SK-N-SH (cell line): ENCODE results near the gene AP1B1. TPM values are rescaled to one million over a fixed set of nuclear protein-coding genes. Genes with fewer than 3 reads are reported as not detected.

ENCODE experiments used
- CTCF ChIA-PET: fragments of 300-600, 350-600 bp; formaldehyde crosslinking; extraction: SDS; loops from one replicate; lab custom pipeline; 2021; lab: Yijun Ruan, JAX
- POLR2A ChIA-PET: fragments of 350-600 bp; sonication (Branson Sonifier 250); formaldehyde crosslinking; extraction: SDS; loops from one replicate; lab custom pipeline; 2020; ENCODE audit warnings: antibody characterized with exemption, inconsistent platforms; lab: Yijun Ruan, JAX
- DNase-seq: peaks from one replicate; pipeline ENCODE4 v3.0.0; 2012
- H2AFZ ChIP-seq: fragments of 200-600 bp; sonication (generic); 2 replicates; pipeline ENCODE4 v1.8.1; 2016; ENCODE audit warnings: antibody characterized with exemption, mild to moderate bottlenecking, low read depth
- H3F3A ChIP-seq: fragments of 200-600 bp; sonication (generic); replicated peaks from 2 replicates; pipeline ENCODE3; 2016; ENCODE audit warnings: antibody characterized with exemption, mild to moderate bottlenecking; ENCODE audit not compliant: insufficient read depth
- H3K27ac ChIP-seq, 2 experiments: fragments of 200-500 bp in 1 of 2; fragments of 200-600 bp in 1 of 2; sonication (Bioruptor generic) in 1 of 2; sonication (generic), shearing (Covaris generic) in 1 of 2; 2 replicates each; pipeline versions ENCODE4 v1.5.1 to v1.6.1; 2014 to 2016; ENCODE audit warnings: low read depth in 2 of 2, inconsistent platforms in 1 of 2, low read length in 1 of 2, mild to moderate bottlenecking in 1 of 2, mixed read lengths in 1 of 2
- H3K27me3 ChIP-seq: fragments of 200-600 bp; sonication (generic), shearing (Covaris generic); 2 replicates; pipeline ENCODE4 v1.6.1; 2016; ENCODE audit warnings: mixed run types; ENCODE audit not compliant: insufficient read depth
- H3K36me3 ChIP-seq, 2 experiments: fragments of 200-500 bp in 1 of 2; fragments of 200-600 bp in 1 of 2; sonication (Bioruptor generic) in 1 of 2; sonication (generic) in 1 of 2; replicated peaks in 1 of 2; 2 replicates each; pipeline versions ENCODE3 to v1.5.1; 2014 to 2016; ENCODE audit warnings: low read length in 1 of 2, mild to moderate bottlenecking in 1 of 2; ENCODE audit not compliant: insufficient read depth in 2 of 2, control insufficient read depth in 1 of 2
- H3K4me1 ChIP-seq, 2 experiments: fragments of 200-500 bp in 1 of 2; fragments of 200-600 bp in 1 of 2; sonication (Bioruptor generic) in 1 of 2; sonication (generic), shearing (Covaris generic) in 1 of 2; 2 replicates each; pipeline versions ENCODE4 v1.5.1 to v1.6.1; 2014 to 2016; ENCODE audit warnings: low read depth in 1 of 2, low read length in 1 of 2, mixed run types in 1 of 2; ENCODE audit not compliant: insufficient read depth in 2 of 2, control insufficient read depth in 1 of 2
- H3K4me2 ChIP-seq: fragments of 200-600 bp; sonication (generic), shearing (Covaris generic); 2 replicates; pipeline ENCODE4 v1.6.1; 2017; ENCODE audit warnings: mixed run types
- H3K4me3 ChIP-seq, 2 experiments: fragments of 200-500 bp in 1 of 2; fragments of 200-600 bp in 1 of 2; sonication (Bioruptor generic) in 1 of 2; sonication (generic), shearing (Covaris generic) in 1 of 2; 2 replicates each; pipeline versions ENCODE4 v1.5.1 to v1.8.1; 2014 to 2016; ENCODE audit warnings: low read depth in 2 of 2, inconsistent platforms in 1 of 2, low read length in 1 of 2, mild to moderate bottlenecking in 1 of 2, mixed read lengths in 1 of 2, moderate library complexity in 1 of 2
- H3K79me2 ChIP-seq: fragments of 200-600 bp; sonication (generic); 2 replicates; pipeline ENCODE4 v1.8.1; 2017; ENCODE audit warnings: mild to moderate bottlenecking; ENCODE audit not compliant: insufficient read depth
- H3K9ac ChIP-seq: fragments of 200-600 bp; sonication (generic); 2 replicates; pipeline ENCODE4 v1.6.1; 2017; ENCODE audit warnings: mixed run types
- H3K9me2 ChIP-seq: fragments of 200-600 bp; sonication (generic); 2 replicates; pipeline ENCODE4 v1.6.1; 2017; ENCODE audit warnings: mixed run types
- H3K9me3 ChIP-seq: fragments of 200-600 bp; sonication (generic); 2 replicates; pipeline ENCODE4 v1.6.1; 2017; ENCODE audit warnings: mixed run types, mild to moderate bottlenecking, moderate library complexity
- H4K20me1 ChIP-seq: fragments of 200-600 bp; sonication (generic); 2 replicates; pipeline ENCODE4 v1.6.1; 2017; ENCODE audit warnings: mild to moderate bottlenecking, mixed run types; ENCODE audit not compliant: insufficient read depth
- EZH2phosphoT487 ChIP-seq: fragments of 200-600 bp; sonication (generic); IDR thresholded peaks from 2 replicates; pipeline ENCODE4 v1.6.1; 2017; ENCODE audit warnings: low read depth, mixed run types, mild to moderate bottlenecking, antibody characterized with exemption, moderate library complexity, borderline replicate concordance
- MEF2A ChIP-seq: IDR thresholded peaks from 2 replicates; pipeline ENCODE4 v1.4.0; 2012; ENCODE audit warnings: low read depth, borderline replicate concordance
- POLR2AphosphoS5 ChIP-seq: IDR thresholded peaks from 2 replicates; pipeline ENCODE4 v1.6.1; 2012; ENCODE audit warnings: low read depth, low read length
- RAD21 ChIP-seq: IDR thresholded peaks from 2 replicates; pipeline ENCODE4 v1.6.1; 2012; ENCODE audit warnings: mild to moderate bottlenecking, low read length
- TEAD4 ChIP-seq: IDR thresholded peaks from 2 replicates; pipeline ENCODE4 v1.4.0; 2012; ENCODE audit warnings: mild to moderate bottlenecking, borderline replicate concordance; ENCODE audit not compliant: insufficient read depth
- WGBS: methylation state at CpG from one replicate; pipeline ENCODE4 v1.1.6; 2017; ENCODE audit warnings: low lambda C conversion rate; 5-methylcytosine and 5-hydroxymethylcytosine counted together
- polyA plus RNA-seq, 3 experiments: library from polyadenylated mRNA; depleted of rRNA; stranded (reverse); fragments of >200 nt; gene quantifications; 2 replicates each; pipeline ENCODE4 v1.2.3, GENCODE V29; 2012
- TF ChIP-seq, protein P1 (sequence below): fragments of 200-600 bp; sonication (generic); IDR thresholded peaks from 2 replicates; pipeline ENCODE4 v1.6.1; 2017; ENCODE audit warnings: antibody characterized with exemption, mild to moderate bottlenecking, moderate library complexity
- TF ChIP-seq, protein P2 (sequence below): fragments of 150-350 bp; IDR thresholded peaks from 2 replicates; pipeline ENCODE4 v1.6.1; 2017; ENCODE audit warnings: antibody characterized with exemption, low read length, low read depth, borderline replicate concordance
- TF ChIP-seq, protein P3 (sequence below): IDR thresholded peaks from 2 replicates; pipeline ENCODE4; 2012

Gene AP1B1
- polyA plus RNA-seq, 1 of the 3 experiments (the other 2 are of a cell fraction), result 51.9 TPM

DNA sequence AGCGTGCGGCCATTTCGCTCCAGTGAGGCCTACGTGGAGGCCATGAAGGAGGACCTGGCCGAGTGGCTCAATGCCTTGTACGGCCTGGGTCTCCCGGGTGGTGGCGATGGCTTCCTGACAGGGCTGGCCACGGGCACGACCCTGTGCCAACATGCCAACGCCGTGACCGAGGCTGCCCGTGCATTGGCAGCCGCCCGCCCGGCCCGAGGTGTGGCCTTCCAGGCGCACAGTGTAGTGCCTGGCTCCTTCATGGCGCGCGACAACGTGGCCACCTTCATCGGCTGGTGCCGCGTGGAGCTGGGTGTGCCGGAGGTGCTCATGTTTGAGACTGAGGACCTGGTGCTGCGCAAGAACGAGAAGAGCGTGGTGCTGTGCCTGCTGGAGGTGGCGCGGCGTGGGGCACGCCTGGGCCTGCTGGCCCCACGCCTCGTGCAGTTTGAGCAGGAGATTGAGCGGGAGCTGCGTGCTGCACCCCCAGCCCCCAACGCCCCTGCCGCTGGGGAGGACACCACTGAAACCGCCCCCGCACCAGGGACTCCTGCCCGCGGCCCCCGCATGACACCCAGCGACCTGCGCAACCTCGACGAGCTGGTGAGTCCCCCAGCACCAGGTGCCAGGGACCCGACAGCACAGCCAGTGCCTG is 80.1 kb downstream of the AP1B1 start (continued):
- TF ChIP-seq, protein P1, sequence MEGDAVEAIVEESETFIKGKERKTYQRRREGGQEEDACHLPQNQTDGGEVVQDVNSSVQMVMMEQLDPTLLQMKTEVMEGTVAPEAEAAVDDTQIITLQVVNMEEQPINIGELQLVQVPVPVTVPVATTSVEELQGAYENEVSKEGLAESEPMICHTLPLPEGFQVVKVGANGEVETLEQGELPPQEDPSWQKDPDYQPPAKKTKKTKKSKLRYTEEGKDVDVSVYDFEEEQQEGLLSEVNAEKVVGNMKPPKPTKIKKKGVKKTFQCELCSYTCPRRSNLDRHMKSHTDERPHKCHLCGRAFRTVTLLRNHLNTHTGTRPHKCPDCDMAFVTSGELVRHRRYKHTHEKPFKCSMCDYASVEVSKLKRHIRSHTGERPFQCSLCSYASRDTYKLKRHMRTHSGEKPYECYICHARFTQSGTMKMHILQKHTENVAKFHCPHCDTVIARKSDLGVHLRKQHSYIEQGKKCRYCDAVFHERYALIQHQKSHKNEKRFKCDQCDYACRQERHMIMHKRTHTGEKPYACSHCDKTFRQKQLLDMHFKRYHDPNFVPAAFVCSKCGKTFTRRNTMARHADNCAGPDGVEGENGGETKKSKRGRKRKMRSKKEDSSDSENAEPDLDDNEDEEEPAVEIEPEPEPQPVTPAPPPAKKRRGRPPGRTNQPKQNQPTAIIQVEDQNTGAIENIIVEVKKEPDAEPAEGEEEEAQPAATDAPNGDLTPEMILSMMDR, result no peak
- TF ChIP-seq MEF2A (no peak), POLR2AphosphoS5 (no peak), RAD21 (no peak)
- TF ChIP-seq, protein P2, sequence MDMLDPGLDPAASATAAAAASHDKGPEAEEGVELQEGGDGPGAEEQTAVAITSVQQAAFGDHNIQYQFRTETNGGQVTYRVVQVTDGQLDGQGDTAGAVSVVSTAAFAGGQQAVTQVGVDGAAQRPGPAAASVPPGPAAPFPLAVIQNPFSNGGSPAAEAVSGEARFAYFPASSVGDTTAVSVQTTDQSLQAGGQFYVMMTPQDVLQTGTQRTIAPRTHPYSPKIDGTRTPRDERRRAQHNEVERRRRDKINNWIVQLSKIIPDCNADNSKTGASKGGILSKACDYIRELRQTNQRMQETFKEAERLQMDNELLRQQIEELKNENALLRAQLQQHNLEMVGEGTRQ, result no peak
- TF ChIP-seq, protein P3, sequence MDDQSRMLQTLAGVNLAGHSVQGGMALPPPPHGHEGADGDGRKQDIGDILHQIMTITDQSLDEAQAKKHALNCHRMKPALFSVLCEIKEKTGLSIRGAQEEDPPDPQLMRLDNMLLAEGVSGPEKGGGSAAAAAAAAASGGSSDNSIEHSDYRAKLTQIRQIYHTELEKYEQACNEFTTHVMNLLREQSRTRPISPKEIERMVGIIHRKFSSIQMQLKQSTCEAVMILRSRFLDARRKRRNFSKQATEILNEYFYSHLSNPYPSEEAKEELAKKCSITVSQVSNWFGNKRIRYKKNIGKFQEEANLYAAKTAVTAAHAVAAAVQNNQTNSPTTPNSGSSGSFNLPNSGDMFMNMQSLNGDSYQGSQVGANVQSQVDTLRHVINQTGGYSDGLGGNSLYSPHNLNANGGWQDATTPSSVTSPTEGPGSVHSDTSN, result no peak

DNA sequence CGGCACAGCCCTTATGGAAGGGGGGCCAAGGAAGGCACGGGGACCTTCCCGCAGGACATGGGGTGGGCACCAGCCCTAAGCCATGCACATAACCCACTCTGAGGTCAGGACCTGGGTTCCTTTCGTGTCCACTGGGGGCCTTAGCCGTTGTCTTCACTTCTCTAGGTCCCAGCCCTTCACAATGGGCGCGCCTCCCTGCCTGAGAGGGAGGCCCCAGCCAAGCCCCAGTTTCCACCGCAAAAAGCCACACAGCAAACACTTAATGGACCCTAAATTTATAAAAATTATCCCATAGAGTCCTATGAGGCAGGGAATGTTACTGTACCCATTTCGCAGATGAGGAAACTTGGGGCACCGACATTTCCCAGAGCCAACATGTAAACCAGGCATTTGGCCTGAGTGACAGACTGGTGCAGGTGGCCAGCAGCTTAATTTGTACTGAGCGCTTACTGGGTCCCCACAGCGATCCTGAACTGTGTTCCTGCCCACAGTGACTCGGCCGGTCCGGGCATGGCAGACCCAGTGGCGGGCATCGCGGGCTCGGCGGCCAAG is 80.7 kb downstream of the AP1B1 start:
- Histone ChIP-seq H3K27ac (peak overlapping the region in 1 of 2 experiments; percentile 88; a peak in 1 of 4 replicates), H3K4me1 (peaks cover 18 to 44% of the 10 kb centered on the region in 2 experiments; a peak in 3 of 4 replicates), H3K4me3 (peak overlapping the region; percentile 74 to 85), H4K20me1 (peaks cover 13% of the 10 kb centered on the region; the same call in 1 of the 2 replicates), H3K9me2 (no peaks in the 10 kb centered on the region), H3K27me3 (no peaks in the 10 kb centered on the region), H3K9ac (peak overlapping the region; percentile 90), H3K36me3 (peaks cover 1 to 6% of the 10 kb centered on the region in 2 experiments), H3K4me2 (peak overlapping the region; percentile 91), H3K79me2 (peaks cover 30% of the 10 kb centered on the region), H3K9me3 (no peaks in the 10 kb centered on the region), H2AFZ (no peak overlapping the region), H3F3A (peaks cover 5% of the 10 kb centered on the region)
- DNase-seq, result peak; percentile 54
- whole genome bisulfite sequencing, result 85% methylated on average over 16 of the region's 20 CpGs
- TF ChIP-seq EZH2phosphoT487, result no peak
- no peak for TF ChIP-seq TEAD4
- TF ChIP-seq, protein P1, result no peak
- ChIA-PET POLR2A (no interaction called here), CTCF (interaction anchor here (1.7 to 3.3 kb wide), 4 partner anchors 10 to 51 kb away, joined by 7 to 63 read pairs (median 8); no protein-coding TSS in a partner anchor)
